RWPE2 (cell line): ENCODE data around the gene DHFR.
A peak's percentile ranks its signal among the peaks of the same experiment; 100 is the strongest.

ENCODE experiments used
- ATAC-seq: fragments of 200-7000 bp; cut with Tn5 transposase; 3 replicates; pipeline ENCODE4 v1.9.1; 2021; ENCODE audit warnings: low read depth
- DNase-seq: peaks from one replicate; pipeline ENCODE4 v3.0.0-alpha.2; 2020; ENCODE audit warnings: low spot score
- H3K27ac ChIP-seq: fragments of 450-650 bp; 2 replicates; pipeline ENCODE4 v1.5.1; 2017; ENCODE audit warnings: mild to moderate bottlenecking; ENCODE audit not compliant: poor library complexity, severe bottlenecking
- H3K27me3 ChIP-seq: fragments of 250-450 bp; sonication (Bioruptor Pico); 2 replicates; pipeline ENCODE4 v1.5.1; 2021; ENCODE audit warnings: mild to moderate bottlenecking, moderate library complexity; ENCODE audit not compliant: insufficient read depth, poor library complexity, severe bottlenecking
- H3K36me3 ChIP-seq: fragments of 250-450 bp; sonication (Bioruptor Pico); 2 replicates; pipeline ENCODE4 v1.5.1; 2020; ENCODE audit warnings: low read depth, mild to moderate bottlenecking, moderate library complexity
- H3K4me1 ChIP-seq: fragments of 250-450 bp; sonication (Bioruptor Pico); 2 replicates; pipeline ENCODE4 v1.5.1; 2021; ENCODE audit warnings: mild to moderate bottlenecking, moderate library complexity; ENCODE audit not compliant: insufficient read depth, poor library complexity, severe bottlenecking
- H3K4me3 ChIP-seq: fragments of 250-450 bp; sonication (Bioruptor Pico); 2 replicates; pipeline ENCODE4 v1.5.1; 2021; ENCODE audit warnings: mild to moderate bottlenecking, moderate library complexity; ENCODE audit not compliant: severe bottlenecking
- H3K9me3 ChIP-seq: fragments of 250-450 bp; sonication (Bioruptor Pico); 2 replicates; pipeline ENCODE4 v1.5.1; 2021; ENCODE audit warnings: mild to moderate bottlenecking, moderate library complexity; ENCODE audit not compliant: severe bottlenecking
- CTCF ChIP-seq: fragments of 450-650 bp; IDR thresholded peaks from one replicate; pipeline ENCODE4 v1.5.1; 2017; ENCODE audit warnings: mild to moderate bottlenecking, moderate library complexity; ENCODE audit not compliant: poor library complexity, severe bottlenecking

DHFR gene

DNA sequence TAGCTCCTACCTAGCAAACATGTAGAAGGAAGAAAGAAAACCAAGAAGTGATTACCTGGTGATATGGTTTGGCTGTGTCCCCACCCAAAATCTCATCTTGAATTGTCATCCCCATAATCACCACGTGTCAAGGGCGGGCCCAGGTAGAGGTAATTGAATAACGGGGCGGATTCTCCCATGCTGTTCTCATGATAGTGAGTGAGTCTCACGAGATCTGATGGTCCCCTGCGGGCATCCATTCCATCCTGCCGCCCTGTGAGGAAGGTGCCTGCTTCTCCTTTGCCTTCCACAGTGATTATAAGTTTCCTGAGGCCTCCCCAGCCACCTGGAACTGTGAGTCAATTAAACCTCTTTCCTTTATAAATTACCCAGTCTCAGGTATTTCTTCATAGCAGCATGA lies 57.3 kb downstream of the DHFR start:
- H3K4me1 ChIP-seq: no peaks in the 10 kb centered on the region
- no peak overlapping the region for H3K27ac ChIP-seq
- no peaks in the 10 kb centered on the region for H3K9me3 ChIP-seq
- DNase-seq (no peak), ATAC-seq (no peak)
- no peak overlapping the region for H3K4me3 ChIP-seq
- H3K36me3 ChIP-seq: no peaks in the 10 kb centered on the region
- H3K27me3 ChIP-seq: no peaks in the 10 kb centered on the region
- TF ChIP-seq CTCF: no peak

GRCh38 chr5:80594810-80595209 lies 60.0 kb downstream of the DHFR start:
- no peaks in the 10 kb centered on the region for H3K4me1 ChIP-seq
- no peak for ATAC-seq
- no peak overlapping the region for H3K4me3 ChIP-seq
- no peaks in the 10 kb centered on the region for H3K27me3 ChIP-seq
- TF ChIP-seq CTCF: no peak
- DNase-seq: no peak
- no peak overlapping the region for H3K27ac ChIP-seq
- H3K36me3 ChIP-seq: no peaks in the 10 kb centered on the region
- H3K9me3 ChIP-seq: no peaks in the 10 kb centered on the region

DNA sequence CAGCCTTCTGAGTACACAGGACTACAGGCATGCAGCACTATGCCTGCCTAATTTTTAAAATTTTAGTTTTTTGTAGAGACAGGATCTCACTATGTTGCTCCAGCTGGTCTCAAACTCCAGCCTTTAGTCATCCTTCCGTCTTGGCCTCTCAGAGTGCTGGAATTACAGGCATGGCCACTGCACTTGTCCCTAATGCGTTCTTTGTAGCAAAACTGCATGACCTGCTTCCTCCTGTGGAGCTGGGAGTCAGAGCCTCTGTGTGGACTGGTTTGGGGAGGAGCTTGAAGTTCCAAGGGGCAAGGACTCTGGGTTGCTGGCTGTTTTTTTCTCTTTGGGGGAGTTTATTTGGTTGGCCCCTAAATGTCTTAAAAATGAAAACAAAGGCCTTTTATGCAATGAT lies 62.0 kb downstream of the DHFR start:
- TF ChIP-seq CTCF: no peak
- no peaks in the 10 kb centered on the region for H3K9me3 ChIP-seq
- no peaks in the 10 kb centered on the region for H3K36me3 ChIP-seq
- no peaks in the 10 kb centered on the region for H3K27me3 ChIP-seq
- ATAC-seq (no peak), DNase-seq (no peak)
- H3K27ac ChIP-seq: no peak overlapping the region
- no peaks in the 10 kb centered on the region for H3K4me1 ChIP-seq
- no peak overlapping the region for H3K4me3 ChIP-seq

DNA sequence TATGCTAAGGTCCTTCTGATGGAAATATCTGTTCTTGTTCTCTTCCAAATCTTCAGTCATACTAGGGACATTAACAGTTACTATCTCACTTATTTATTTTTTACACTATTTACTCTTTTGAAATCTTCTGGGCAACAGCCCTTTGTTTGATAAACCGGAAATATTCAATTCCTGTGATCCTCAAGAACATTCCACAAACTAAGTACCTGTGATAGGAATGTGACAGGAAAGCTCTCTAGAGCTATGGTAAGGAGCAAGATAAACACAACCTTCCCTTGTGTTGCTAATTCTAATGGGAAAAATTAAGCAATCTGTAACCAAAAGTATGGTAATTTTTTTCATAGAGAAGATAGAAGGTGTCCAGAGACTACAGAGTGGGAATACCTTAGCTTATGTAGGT lies 62.7 kb downstream of the DHFR start:
- no peak overlapping the region for H3K27ac ChIP-seq
- H3K4me3 ChIP-seq: no peak overlapping the region
- ATAC-seq: peak; percentile 35; the same call in 1 of the 3 replicates
- DNase-seq: no peak
- no peaks in the 10 kb centered on the region for H3K4me1 ChIP-seq
- no peak for TF ChIP-seq CTCF
- no peaks in the 10 kb centered on the region for H3K36me3 ChIP-seq
- H3K9me3 ChIP-seq: no peaks in the 10 kb centered on the region
- no peaks in the 10 kb centered on the region for H3K27me3 ChIP-seq

- no peaks in the 10 kb centered on the region for H3K27me3 ChIP-seq
- no peaks in the 10 kb centered on the region for H3K36me3 ChIP-seq
- no peak overlapping the region for H3K27ac ChIP-seq
- ATAC-seq: no peak
- DNase-seq: no peak
- no peak overlapping the region for H3K4me3 ChIP-seq
- no peak for TF ChIP-seq CTCF
- no peaks in the 10 kb centered on the region for H3K4me1 ChIP-seq
- H3K9me3 ChIP-seq: no peaks in the 10 kb centered on the region
Measured at GRCh38 chr5:80591352-80591751, 63.4 kb downstream of the DHFR start.
